H9 (cell line): ENCODE results near the gene VRK3. TPM values are rescaled to one million over a fixed set of nuclear protein-coding genes. Genes with fewer than 3 reads are reported as not detected.

Experiments
- DNase-seq: peaks from one replicate; pipeline ENCODE4 v3.0.0-alpha.2; 2017
- H2AFZ ChIP-seq: one replicate; pipeline ENCODE4 v1.6.1; 2013; ENCODE audit warnings: mild to moderate bottlenecking, low read length, control low read depth, moderate library complexity
- H2AK5ac ChIP-seq: 2 replicates; pipeline ENCODE4 v1.6.1; 2013; ENCODE audit warnings: low read length, control low read depth, mixed read lengths; ENCODE audit not compliant: insufficient read length
- H2BK120ac ChIP-seq: one replicate; pipeline ENCODE4 v1.6.1; 2013; ENCODE audit warnings: low read depth, mild to moderate bottlenecking, low read length, control low read depth, inconsistent platforms; ENCODE audit not compliant: poor library complexity, severe bottlenecking
- H2BK12ac ChIP-seq: 2 replicates; pipeline ENCODE4 v1.6.1; 2013; ENCODE audit warnings: low read length, control low read depth, mixed read lengths, low read depth; ENCODE audit not compliant: insufficient read length
- H2BK15ac ChIP-seq: 2 replicates; pipeline ENCODE4 v1.6.1; 2013; ENCODE audit warnings: low read depth, low read length, control low read depth
- H2BK20ac ChIP-seq: one replicate; pipeline ENCODE4 v1.6.1; 2013; ENCODE audit warnings: low read depth, mild to moderate bottlenecking, low read length, control low read depth, inconsistent platforms; ENCODE audit not compliant: poor library complexity, severe bottlenecking
- H2BK5ac ChIP-seq: 2 replicates; pipeline ENCODE4 v1.6.1; 2013; ENCODE audit warnings: low read length, control low read depth, mixed read lengths; ENCODE audit not compliant: insufficient read length
- H3K14ac ChIP-seq: 2 replicates; pipeline ENCODE4 v1.6.1; 2013; ENCODE audit warnings: low read length, control low read depth; ENCODE audit not compliant: insufficient read depth
- H3K18ac ChIP-seq: 2 replicates; pipeline ENCODE4 v1.6.1; 2013; ENCODE audit warnings: low read depth, mild to moderate bottlenecking, mixed read lengths, low read length, control low read depth; ENCODE audit not compliant: insufficient read length
- H3K23ac ChIP-seq: 2 replicates; pipeline ENCODE4 v1.6.1; 2013; ENCODE audit warnings: low read length, control low read depth, mixed read lengths, low read depth; ENCODE audit not compliant: insufficient read length
- H3K23me2 ChIP-seq: 2 replicates; pipeline ENCODE4 v1.6.1; 2013; ENCODE audit warnings: low read depth, mild to moderate bottlenecking, mixed read lengths, low read length, control low read depth; ENCODE audit not compliant: insufficient read length, poor library complexity, severe bottlenecking
- H3K27ac ChIP-seq: 2 replicates; pipeline ENCODE4 v1.5.1; 2013; ENCODE audit warnings: low read length, control low read depth, mixed read lengths, low read depth; ENCODE audit not compliant: insufficient read length
- H3K27me3 ChIP-seq: 2 replicates; pipeline ENCODE4 v1.6.1; 2013; ENCODE audit warnings: low read length, control low read depth, inconsistent platforms; ENCODE audit not compliant: insufficient read depth
- H3K4ac ChIP-seq: 2 replicates; pipeline ENCODE4 v1.6.1; 2013; ENCODE audit warnings: low read depth, mild to moderate bottlenecking, control low read depth, inconsistent platforms, low read length, moderate library complexity
- H3K4me1 ChIP-seq: 2 replicates; pipeline ENCODE4 v1.6.1; 2013; ENCODE audit warnings: low read length, control low read depth, inconsistent platforms; ENCODE audit not compliant: insufficient read depth
- H3K4me2 ChIP-seq: 2 replicates; pipeline ENCODE4 v1.6.1; 2013; ENCODE audit warnings: low read length, control low read depth, mixed read lengths; ENCODE audit not compliant: insufficient read length, insufficient read depth
- H3K56ac ChIP-seq: 2 replicates; pipeline ENCODE4 v1.6.1; 2013; ENCODE audit warnings: low read depth, mild to moderate bottlenecking, mixed read lengths, low read length, control low read depth; ENCODE audit not compliant: insufficient read length
- H3K79me1 ChIP-seq: 2 replicates; pipeline ENCODE4 v1.6.1; 2013; ENCODE audit warnings: low read depth, mild to moderate bottlenecking, moderate library complexity, low read length, control low read depth, inconsistent platforms; ENCODE audit not compliant: insufficient read depth, poor library complexity, severe bottlenecking
- H3K79me2 ChIP-seq: 2 replicates; pipeline ENCODE4 v1.6.1; 2013; ENCODE audit warnings: low read length, control low read depth, inconsistent platforms; ENCODE audit not compliant: insufficient read depth
- H3K9ac ChIP-seq: 2 replicates; pipeline ENCODE4 v1.6.1; 2013; ENCODE audit warnings: low read length, control low read depth, mixed read lengths; ENCODE audit not compliant: insufficient read length; ENCODE audit errors: extremely low read depth
- H3K9me3 ChIP-seq: one replicate; pipeline ENCODE4 v1.6.1; 2013; ENCODE audit warnings: low read depth, low read length, inconsistent platforms; ENCODE audit not compliant: control insufficient read depth
- H3T11ph ChIP-seq: one replicate; pipeline ENCODE4 v1.6.1; 2013; ENCODE audit warnings: mild to moderate bottlenecking, low read length, control low read depth, inconsistent platforms
- H4K20me1 ChIP-seq: one replicate; pipeline ENCODE4 v1.6.1; 2013; ENCODE audit not compliant: control insufficient read depth, insufficient read length, insufficient read depth
- H4K5ac ChIP-seq: 2 replicates; pipeline ENCODE4 v1.6.1; 2013; ENCODE audit warnings: low read depth, mild to moderate bottlenecking, mixed read lengths, low read length, control low read depth; ENCODE audit not compliant: insufficient read length
- H4K8ac ChIP-seq: replicated peaks from 2 replicates; pipeline ENCODE4 v1.6.1; 2013; ENCODE audit warnings: low read length, control low read depth, mixed read lengths, low read depth; ENCODE audit not compliant: insufficient read length
- H4K91ac ChIP-seq: 2 replicates; pipeline ENCODE4 v1.6.1; 2013; ENCODE audit warnings: low read depth, mild to moderate bottlenecking, moderate library complexity, mixed read lengths, low read length, control low read depth; ENCODE audit not compliant: insufficient read length
- H3K27ac Mint-ChIP-seq, 3 experiments: 2 replicates in 2 of 3; 3 replicates in 1 of 3; pipeline ENCODE4 v1.8.0; 2020 to 2021; ENCODE audit warnings: mixed read lengths in 3 of 3, mild to moderate bottlenecking in 1 of 3, moderate library complexity in 1 of 3
- H3K27me3 Mint-ChIP-seq: 2 replicates; pipeline ENCODE4 v1.8.0; 2021; ENCODE audit warnings: low read depth, mild to moderate bottlenecking, moderate library complexity, mixed read lengths
- H3K36me3 Mint-ChIP-seq, 3 experiments: 2 replicates in 2 of 3; 3 replicates in 1 of 3; pipeline ENCODE4 v1.8.0; 2020 to 2021; ENCODE audit warnings: low read depth in 3 of 3, mixed read lengths in 3 of 3; ENCODE audit not compliant: insufficient read depth in 1 of 3
- H3K4me1 Mint-ChIP-seq, 2 experiments: 2 replicates each; pipeline ENCODE4 v1.8.0; 2020; ENCODE audit warnings: mixed read lengths in 2 of 2
- H3K4me3 Mint-ChIP-seq, 2 experiments: 2 replicates in 1 of 2; 3 replicates in 1 of 2; pipeline ENCODE4 v1.8.0; 2020 to 2021; ENCODE audit warnings: mild to moderate bottlenecking in 2 of 2, mixed read lengths in 2 of 2, moderate library complexity in 1 of 2
- H3K9me3 Mint-ChIP-seq, 2 experiments: 2 replicates in 1 of 2; 3 replicates in 1 of 2; pipeline ENCODE4 v1.8.0; 2020; ENCODE audit warnings: mild to moderate bottlenecking in 2 of 2, mixed read lengths in 2 of 2, moderate library complexity in 1 of 2
- WGBS: extraction: QIAGEN DNeasy Blood & Tissue Kit; methylation state at CpG from one replicate; pipeline ENCODE4 v1.1.7; 2013; ENCODE audit warnings: missing lambda C conversion rate, low lambda C conversion rate, mixed read lengths; ENCODE audit not compliant: insufficient read length; ENCODE audit errors: extremely low coverage; 5-methylcytosine and 5-hydroxymethylcytosine counted together
- total RNA-seq: library from RNA; stranded (reverse); gene quantifications from 2 replicates; pipeline ENCODE4 v1.2.1, GENCODE V29; 2021
- TF ChIP-seq, protein P1 (sequence below): fragments of 200-600 bp; sonication (generic); conservative IDR thresholded peaks from 3 replicates; pipeline ENCODE4 v1.8.0; 2021; ENCODE audit warnings: antibody characterized with exemption, mild to moderate bottlenecking

The VRK3 gene
- total RNA-seq, 1 experiment from 2014 or later = 33.5 TPM

DNA sequence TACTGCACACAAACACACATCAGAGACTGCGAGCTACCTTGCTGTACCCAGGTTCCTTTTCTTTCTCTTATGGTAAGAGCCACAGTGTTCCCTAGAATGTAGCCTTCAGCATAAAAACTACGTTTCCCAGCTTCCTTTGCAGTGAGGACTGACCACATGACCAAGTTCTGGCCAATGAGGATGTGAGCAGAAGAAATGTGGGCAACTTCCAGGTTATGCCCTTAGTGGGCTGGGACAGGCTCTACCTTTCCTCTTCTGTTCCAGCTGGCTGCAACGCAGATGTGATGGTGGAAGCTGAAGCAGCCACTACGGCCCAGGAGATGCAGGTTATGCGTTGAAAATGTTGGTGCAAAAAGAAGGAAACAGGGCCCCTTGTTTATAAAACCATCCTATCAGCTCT lies 27.5 kb downstream of the VRK3 start:
- Mint-ChIP-seq H3K4me3 (no peak overlapping the region), H3K27me3 (no peaks in the 10 kb centered on the region), H3K9me3 (no peaks in the 10 kb centered on the region), H3K4me1 (no peaks in the 10 kb centered on the region), H3K36me3 (peaks cover 4 to 48% (median 40%) of the 10 kb centered on the region in 3 experiments; a peak in 6 of 7 replicates), H3K27ac (no peak overlapping the region)
- H4K91ac ChIP-seq = no peak overlapping the region
- no CpG with 5 or more reads among the region's 5 CpGs for WGBS
- no peak overlapping the region for H3K23ac ChIP-seq
- no peak overlapping the region for H3K18ac ChIP-seq
- H2AFZ ChIP-seq = no peak overlapping the region
- no peak overlapping the region for H2BK12ac ChIP-seq
- no peak overlapping the region for H3K4me2 ChIP-seq
- DNase-seq = peak; percentile 75
- H4K20me1 ChIP-seq = no peaks in the 10 kb centered on the region
- H3K79me2 ChIP-seq = no peaks in the 10 kb centered on the region
- peaks cover 5% of the 10 kb centered on the region for H3K23me2 ChIP-seq
- no peak overlapping the region for H2BK15ac ChIP-seq
- H3K27ac ChIP-seq = no peak overlapping the region
- no peak overlapping the region for H3T11ph ChIP-seq
- H3K14ac ChIP-seq = no peak overlapping the region
- H3K4me1 ChIP-seq = no peaks in the 10 kb centered on the region
- H3K9me3 ChIP-seq = no peaks in the 10 kb centered on the region
- H3K4ac ChIP-seq = no peak overlapping the region
- no peak overlapping the region for H4K8ac ChIP-seq
- H3K79me1 ChIP-seq = no peaks in the 10 kb centered on the region
- no peak overlapping the region for H3K9ac ChIP-seq
- H2BK20ac ChIP-seq = no peak overlapping the region
- H2AK5ac ChIP-seq = no peak overlapping the region
- no peaks in the 10 kb centered on the region for H3K27me3 ChIP-seq
- H2BK5ac ChIP-seq = no peak overlapping the region
- no peak overlapping the region for H4K5ac ChIP-seq
- no peak overlapping the region for H2BK120ac ChIP-seq
- H3K56ac ChIP-seq = no peak overlapping the region
- TF ChIP-seq, protein P1, sequence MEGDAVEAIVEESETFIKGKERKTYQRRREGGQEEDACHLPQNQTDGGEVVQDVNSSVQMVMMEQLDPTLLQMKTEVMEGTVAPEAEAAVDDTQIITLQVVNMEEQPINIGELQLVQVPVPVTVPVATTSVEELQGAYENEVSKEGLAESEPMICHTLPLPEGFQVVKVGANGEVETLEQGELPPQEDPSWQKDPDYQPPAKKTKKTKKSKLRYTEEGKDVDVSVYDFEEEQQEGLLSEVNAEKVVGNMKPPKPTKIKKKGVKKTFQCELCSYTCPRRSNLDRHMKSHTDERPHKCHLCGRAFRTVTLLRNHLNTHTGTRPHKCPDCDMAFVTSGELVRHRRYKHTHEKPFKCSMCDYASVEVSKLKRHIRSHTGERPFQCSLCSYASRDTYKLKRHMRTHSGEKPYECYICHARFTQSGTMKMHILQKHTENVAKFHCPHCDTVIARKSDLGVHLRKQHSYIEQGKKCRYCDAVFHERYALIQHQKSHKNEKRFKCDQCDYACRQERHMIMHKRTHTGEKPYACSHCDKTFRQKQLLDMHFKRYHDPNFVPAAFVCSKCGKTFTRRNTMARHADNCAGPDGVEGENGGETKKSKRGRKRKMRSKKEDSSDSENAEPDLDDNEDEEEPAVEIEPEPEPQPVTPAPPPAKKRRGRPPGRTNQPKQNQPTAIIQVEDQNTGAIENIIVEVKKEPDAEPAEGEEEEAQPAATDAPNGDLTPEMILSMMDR = no peak
